Karpas-422 (cell line): ENCODE measurements around the gene SIGLEC7. TPM values are rescaled to one million over a fixed set of nuclear protein-coding genes. Genes with fewer than 3 reads are reported as not detected.

Experiments
- DNase-seq: peaks from one replicate; pipeline ENCODE4 v3.0.0-alpha.2; 2015
- H2AFZ ChIP-seq: fragments of 200-600 bp; sonication (generic); 2 replicates; pipeline ENCODE4 v1.6.1; 2014; ENCODE audit warnings: antibody characterized with exemption, low read length, mixed read lengths
- H3K27ac ChIP-seq: fragments of 200-600 bp; sonication (generic); 2 replicates; pipeline ENCODE4 v1.5.1; 2014; ENCODE audit warnings: mild to moderate bottlenecking, low read length, moderate library complexity
- H3K27me3 ChIP-seq: fragments of 200-600 bp; sonication (generic); 2 replicates; pipeline ENCODE4 v1.6.1; 2014; ENCODE audit warnings: low read length, mixed read lengths
- H3K36me3 ChIP-seq: fragments of 200-600 bp; sonication (generic); 2 replicates; pipeline ENCODE4 v1.6.1; 2014; ENCODE audit warnings: low read length, mixed read lengths; ENCODE audit not compliant: insufficient read depth
- H3K4me1 ChIP-seq: fragments of 200-600 bp; sonication (generic); 2 replicates; pipeline ENCODE4 v1.6.1; 2014; ENCODE audit warnings: mild to moderate bottlenecking, low read length, mixed read lengths
- H3K4me2 ChIP-seq: fragments of 200-600 bp; sonication (generic); 2 replicates; pipeline ENCODE4 v1.6.1; 2014; ENCODE audit warnings: low read length, low read depth, mild to moderate bottlenecking; ENCODE audit not compliant: poor library complexity, severe bottlenecking
- H3K4me3 ChIP-seq: fragments of 200-600 bp; sonication (generic); 2 replicates; pipeline ENCODE4 v1.5.1; 2014; ENCODE audit warnings: mild to moderate bottlenecking, antibody characterized with exemption, low read length, mixed read lengths
- H3K79me2 ChIP-seq: fragments of 200-600 bp; sonication (generic); 2 replicates; pipeline ENCODE4 v1.6.1; 2014; ENCODE audit warnings: mild to moderate bottlenecking, low read length, mixed read lengths
- H3K9ac ChIP-seq: fragments of 200-600 bp; sonication (generic); 2 replicates; pipeline ENCODE4 v1.6.0; 2014; ENCODE audit warnings: low read length
- H3K9me2 ChIP-seq: fragments of 200-600 bp; sonication (generic), shearing (Covaris generic); replicated peaks from 2 replicates; pipeline ENCODE4 v1.6.0; 2014; ENCODE audit warnings: mild to moderate bottlenecking, low read length, moderate library complexity; ENCODE audit not compliant: insufficient read depth
- H3K9me3 ChIP-seq: fragments of 300-700, 200-600 bp; sonication (generic); 2 replicates; pipeline ENCODE4 v1.6.1; 2014; ENCODE audit warnings: low read length, mixed read lengths
- H4K20me1 ChIP-seq: fragments of 200-600 bp; sonication (generic); 2 replicates; pipeline ENCODE4 v1.6.1; 2014; ENCODE audit warnings: mild to moderate bottlenecking, antibody characterized with exemption, low read length, low read depth; ENCODE audit not compliant: insufficient read depth
- total RNA-seq: library from RNA; depleted of rRNA; stranded (reverse); fragments of >200 nt; shearing (Covaris generic); gene quantifications from 2 replicates; pipeline ENCODE4 v1.2.3, GENCODE V29; 2014; ENCODE audit warnings: low replicate concordance; rRNA removed

Gene SIGLEC7
- total RNA-seq: not detected in 2 replicates

GRCh38 chr19:51142119-51142518, at the start of gene SIGLEC7:
Gene SIGLEC7 (plus strand): TSS chr19:51142301. CDS start chr19:51142370, 69 bp downstream.
- Histone ChIP-seq H3K27ac (no peak within 1 kb of the TSS), H3K4me2 (no peak within 1 kb of the TSS), H3K9me3 (no peaks in the 10 kb centered on the region), H3K9ac (no peak within 1 kb of the TSS), H3K36me3 (no peaks in the 10 kb centered on the region), H3K27me3 (no peaks in the 10 kb centered on the region), H3K9me2 (no peaks in the 10 kb centered on the region), H3K4me1 (peaks cover 13% of the 10 kb centered on the region), H3K79me2 (no peaks in the 10 kb centered on the region), H2AFZ (no peak within 1 kb of the TSS), H4K20me1 (no peaks in the 10 kb centered on the region), H3K4me3 (no peak within 1 kb of the TSS)
- DNase-seq: no peak

- no peak overlapping the region for H3K27ac ChIP-seq
- no peak overlapping the region for H3K4me3 ChIP-seq
- no peaks in the 10 kb centered on the region for H3K4me1 ChIP-seq
- H2AFZ ChIP-seq: no peak overlapping the region
- no peak for DNase-seq
- H3K27me3 ChIP-seq: no peaks in the 10 kb centered on the region
- H4K20me1 ChIP-seq: peaks cover 44% of the 10 kb centered on the region
- H3K9me3 ChIP-seq: no peaks in the 10 kb centered on the region
- H3K4me2 ChIP-seq: no peak overlapping the region
- H3K79me2 ChIP-seq: no peaks in the 10 kb centered on the region
- H3K9ac ChIP-seq: no peak overlapping the region
- 0 out of 2 replicates have a peak, but pooled peaks cover 4% of the 10 kb centered on the region for H3K36me3 ChIP-seq
- no peaks in the 10 kb centered on the region for H3K9me2 ChIP-seq
These were observed 49.0 kb upstream of the SIGLEC7 start for GRCh38 chr19:51093101-51093500.

GRCh38 chr19:51093510-51094345, 48.4 kb upstream of the SIGLEC7 start:
- Histone ChIP-seq H3K79me2 (no peaks in the 10 kb centered on the region), H3K9me3 (no peaks in the 10 kb centered on the region), H3K9me2 (no peaks in the 10 kb centered on the region), H3K4me1 (no peaks in the 10 kb centered on the region), H3K36me3 (0 out of 2 replicates have a peak, but pooled peaks cover 4% of the 10 kb centered on the region), H3K4me2 (no peak overlapping the region), H3K27ac (no peak overlapping the region), H3K9ac (no peak overlapping the region), H2AFZ (no peak overlapping the region), H3K4me3 (no peak overlapping the region), H3K27me3 (no peaks in the 10 kb centered on the region), H4K20me1 (peaks cover 44% of the 10 kb centered on the region)
- no peak for DNase-seq

DNA sequence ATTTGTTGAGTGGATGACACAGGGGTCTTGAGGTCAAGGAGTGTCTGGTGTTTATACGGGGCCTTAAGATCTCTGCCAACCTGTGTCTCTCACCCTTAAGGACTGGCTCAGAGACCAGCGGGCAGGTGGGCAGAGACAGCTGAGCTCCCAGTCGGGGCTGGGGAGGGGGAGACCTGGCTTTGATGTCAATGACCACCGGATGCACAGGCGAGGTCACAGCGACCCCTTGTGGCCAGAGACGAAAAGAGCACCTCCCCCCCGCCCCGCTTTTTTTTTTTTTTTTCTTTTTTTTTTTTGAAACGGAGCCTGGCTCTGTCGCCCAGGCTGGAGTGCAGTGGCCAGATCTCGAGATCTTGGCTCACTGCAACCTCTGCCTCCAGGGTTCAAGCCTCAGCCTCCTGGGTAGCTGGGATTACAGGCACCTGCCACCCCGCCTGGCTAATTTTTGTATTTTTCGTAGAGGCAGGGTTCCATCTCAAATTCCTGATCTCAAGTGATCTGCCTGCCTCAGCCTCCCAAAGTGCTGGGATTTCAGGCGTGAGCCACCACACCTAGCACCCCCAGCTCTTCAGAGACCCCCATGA, 47.3 kb upstream of the SIGLEC7 start:
- Histone ChIP-seq H3K9me3 (no peaks in the 10 kb centered on the region), H3K27ac (no peak overlapping the region), H3K27me3 (no peaks in the 10 kb centered on the region), H3K4me2 (no peak overlapping the region), H2AFZ (no peak overlapping the region), H3K36me3 (0 out of 2 replicates have a peak, but pooled peaks cover 4% of the 10 kb centered on the region), H3K9ac (no peak overlapping the region), H3K4me1 (no peaks in the 10 kb centered on the region), H3K4me3 (no peak overlapping the region), H3K79me2 (no peaks in the 10 kb centered on the region), H3K9me2 (no peaks in the 10 kb centered on the region), H4K20me1 (peaks cover 39% of the 10 kb centered on the region)
- DNase-seq: peak; percentile 81

- Histone ChIP-seq H3K9me3 (no peaks in the 10 kb centered on the region), H2AFZ (no peak overlapping the region), H3K4me3 (no peak overlapping the region), H3K4me1 (no peaks in the 10 kb centered on the region), H3K27me3 (no peaks in the 10 kb centered on the region), H3K4me2 (no peak overlapping the region), H3K9ac (no peak overlapping the region), H3K9me2 (no peaks in the 10 kb centered on the region), H4K20me1 (peaks cover 39% of the 10 kb centered on the region), H3K36me3 (0 out of 2 replicates have a peak, but pooled peaks cover 4% of the 10 kb centered on the region), H3K79me2 (no peaks in the 10 kb centered on the region), H3K27ac (no peak overlapping the region)
- DNase-seq: peak; percentile 64
These were observed 45.5 kb upstream of the SIGLEC7 start for GRCh38 chr19:51096473-51097165.

DNA sequence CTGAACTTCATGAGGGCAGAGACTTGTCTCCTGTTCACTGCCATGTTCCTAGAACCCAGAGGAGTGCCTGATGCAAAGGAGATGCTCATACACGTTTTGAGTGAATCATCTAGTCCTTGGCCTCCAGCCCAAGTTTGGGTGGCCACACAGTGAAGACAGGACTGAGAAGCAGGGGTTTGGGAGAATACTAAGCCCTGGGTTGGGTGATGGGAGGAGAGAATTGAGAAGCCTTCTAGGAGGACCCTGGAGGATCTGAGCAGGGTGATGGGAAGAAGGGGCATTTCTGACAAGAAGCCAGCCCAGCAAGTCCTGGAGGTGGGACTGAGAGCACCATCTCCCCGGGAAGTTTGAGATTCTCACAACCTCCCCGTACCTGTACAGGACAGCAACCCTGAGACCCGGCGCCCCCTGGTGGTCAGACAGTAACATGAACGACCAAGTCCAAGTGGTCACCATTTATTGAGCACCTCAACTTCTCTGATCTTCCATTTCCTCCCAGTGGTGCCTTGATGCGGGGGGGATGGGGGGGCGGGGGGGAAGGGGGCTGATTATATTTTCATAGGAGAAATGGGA, 44.8 kb upstream of the SIGLEC7 start:
- Histone ChIP-seq H4K20me1 (peaks cover 37% of the 10 kb centered on the region), H3K9ac (no peak overlapping the region), H2AFZ (no peak overlapping the region), H3K79me2 (peaks cover 1% of the 10 kb centered on the region; the same call in 1 of the 2 replicates), H3K4me1 (no peaks in the 10 kb centered on the region), H3K9me2 (no peaks in the 10 kb centered on the region), H3K9me3 (no peaks in the 10 kb centered on the region), H3K36me3 (peaks cover 4% of the 10 kb centered on the region; the same call in 1 of the 2 replicates), H3K27ac (no peak overlapping the region), H3K4me2 (no peak overlapping the region), H3K4me3 (no peak overlapping the region), H3K27me3 (no peaks in the 10 kb centered on the region)
- DNase-seq: peak; percentile 84

GRCh38 chr19:51097796-51098195, 44.3 kb upstream of the SIGLEC7 start:
- no peaks in the 10 kb centered on the region for H3K27me3 ChIP-seq
- peaks cover 36% of the 10 kb centered on the region for H4K20me1 ChIP-seq
- H3K36me3 ChIP-seq: peaks cover 10% of the 10 kb centered on the region; the same call in 1 of the 2 replicates
- H3K9ac ChIP-seq: no peak overlapping the region
- no peak overlapping the region for H3K4me2 ChIP-seq
- no peaks in the 10 kb centered on the region for H3K9me2 ChIP-seq
- no peaks in the 10 kb centered on the region for H3K4me1 ChIP-seq
- no peak overlapping the region for H3K4me3 ChIP-seq
- no peaks in the 10 kb centered on the region for H3K9me3 ChIP-seq
- DNase-seq: no peak
- no peak overlapping the region for H2AFZ ChIP-seq
- H3K27ac ChIP-seq: no peak overlapping the region
- H3K79me2 ChIP-seq: peaks cover 7% of the 10 kb centered on the region; the same call in 1 of the 2 replicates
